Measurements from ENCODE around the gene MS4A6A.
"Not testable (repeated sequence)": the region's sequence is repeated elsewhere in the genome, so short reads cannot be mapped to it uniquely, and the experiment has no call there.

The MS4A6A gene, protein sequence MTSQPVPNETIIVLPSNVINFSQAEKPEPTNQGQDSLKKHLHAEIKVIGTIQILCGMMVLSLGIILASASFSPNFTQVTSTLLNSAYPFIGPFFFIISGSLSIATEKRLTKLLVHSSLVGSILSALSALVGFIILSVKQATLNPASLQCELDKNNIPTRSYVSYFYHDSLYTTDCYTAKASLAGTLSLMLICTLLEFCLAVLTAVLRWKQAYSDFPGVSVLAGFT

DNA sequence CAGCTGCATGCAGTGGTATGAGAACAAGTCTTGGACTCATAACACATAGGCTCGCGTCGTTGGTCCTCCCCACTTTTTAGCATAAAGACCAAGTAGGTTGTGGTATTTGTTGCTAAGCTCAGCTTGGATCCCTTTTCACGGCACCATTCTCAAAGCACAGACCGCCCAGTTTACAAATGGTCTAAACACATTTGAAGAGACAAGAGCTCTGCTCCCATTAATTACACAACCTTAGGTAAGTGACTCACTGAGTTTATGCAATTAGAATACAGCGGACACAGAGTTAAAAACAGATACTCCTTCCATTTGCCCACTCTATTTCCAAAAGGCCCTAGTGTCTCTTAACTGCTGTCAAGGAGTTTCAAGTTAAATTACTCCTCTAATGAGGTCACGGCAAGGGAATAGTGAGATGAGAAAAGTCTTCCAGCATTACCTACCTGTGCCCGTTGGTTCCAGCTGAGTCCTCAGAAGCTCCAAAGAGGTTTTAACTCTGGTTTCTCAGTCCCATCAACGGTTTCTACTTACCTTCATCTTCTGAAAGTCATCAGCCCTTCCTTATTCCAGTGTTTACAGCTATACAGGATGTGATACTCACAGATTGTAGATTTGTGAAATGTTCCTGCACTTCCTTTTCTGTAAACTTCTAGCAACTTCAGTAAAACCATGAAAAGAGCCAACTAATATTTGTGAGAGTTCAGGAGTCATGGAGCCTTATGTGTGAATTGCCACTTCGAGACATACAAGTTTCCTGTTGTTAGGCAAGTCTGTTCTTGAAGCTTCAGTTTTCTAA, at the start of gene MS4A6A:
Gene MS4A6A (minus strand): TSS at position 543 of the 790 bp plus-strand sequence. CDS start 1,356 bp downstream, outside the sequence.
- no peak for DNase-seq

DNA sequence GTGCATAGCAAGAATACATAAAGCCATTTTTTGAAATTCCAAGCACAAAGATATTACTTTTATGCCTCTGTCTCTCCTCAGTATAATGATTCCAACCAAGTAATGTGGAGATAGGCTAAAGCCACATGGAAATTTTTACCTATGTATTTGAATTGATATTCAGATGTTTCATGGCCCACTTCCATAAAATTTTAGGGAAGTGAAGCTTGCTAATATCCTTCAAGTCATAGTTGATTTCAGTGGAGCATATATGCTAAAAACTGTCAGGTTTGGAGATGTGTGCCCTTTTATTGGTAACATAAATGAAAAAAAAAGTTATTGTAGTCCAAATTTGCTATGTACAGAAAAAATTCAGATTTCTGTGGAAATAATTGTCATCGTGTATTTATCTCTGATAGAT, 47.8 kb upstream of the MS4A6A start:
- no peak for DNase-seq

DNA sequence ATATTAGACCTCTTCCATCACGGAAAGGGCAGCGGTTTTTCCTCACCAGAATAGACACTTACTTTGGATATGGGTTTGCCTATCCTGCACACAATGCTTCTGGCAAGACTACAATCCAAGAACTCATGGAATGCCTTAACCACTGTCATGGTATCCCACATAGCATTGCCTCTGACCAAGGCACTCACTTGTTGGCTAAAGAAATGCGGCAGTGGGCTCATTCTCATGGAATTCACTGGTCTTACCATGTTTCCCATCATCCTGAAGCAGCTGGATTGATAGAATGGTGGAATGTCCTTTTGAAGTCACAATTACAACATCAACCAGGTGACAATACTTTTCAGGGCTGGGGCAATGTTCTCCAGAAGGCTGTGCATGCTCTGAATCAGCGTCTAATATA, 39.3 kb upstream of the MS4A6A start:
- DNase-seq, result no peak

DNA sequence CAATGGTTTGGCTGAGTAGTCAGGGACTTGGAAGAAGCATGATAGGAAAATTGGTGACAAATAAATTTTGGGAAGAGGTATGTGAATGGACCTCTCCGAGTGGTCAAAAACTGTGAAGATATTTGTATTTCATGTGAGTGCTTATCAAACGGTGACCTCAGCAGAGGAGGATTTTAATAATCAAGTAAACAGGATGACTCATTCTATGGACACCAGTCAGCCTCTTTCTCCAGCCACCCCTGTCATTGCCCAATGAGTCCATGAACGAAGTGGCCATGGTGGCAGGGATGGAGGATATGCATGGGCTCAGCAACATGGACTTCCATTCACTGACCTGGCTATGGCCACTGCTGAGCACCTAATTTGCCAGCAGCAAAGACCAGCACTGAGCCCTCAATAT, 38.8 kb upstream of the MS4A6A start:
- no peak for DNase-seq

DNA sequence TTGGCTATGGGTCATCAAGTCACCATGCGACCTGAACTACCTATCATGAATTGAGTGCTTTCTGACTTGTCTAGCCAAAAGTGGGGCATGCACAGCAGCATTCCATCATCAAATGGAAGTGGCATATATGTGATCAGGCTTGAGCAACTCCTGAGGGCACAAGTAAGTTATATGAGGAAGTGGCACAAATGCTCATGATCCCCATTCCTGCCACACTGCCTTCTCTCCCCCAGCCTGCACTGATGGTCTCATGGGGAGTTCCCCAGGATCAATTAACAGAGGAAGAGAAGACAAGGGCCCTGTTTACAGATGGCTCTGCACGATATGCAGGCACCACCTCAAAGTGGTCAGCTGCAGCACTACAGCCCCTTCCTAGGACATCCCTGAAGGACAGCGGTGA, 38.3 kb upstream of the MS4A6A start:
- DNase-seq, result no peak

DNA sequence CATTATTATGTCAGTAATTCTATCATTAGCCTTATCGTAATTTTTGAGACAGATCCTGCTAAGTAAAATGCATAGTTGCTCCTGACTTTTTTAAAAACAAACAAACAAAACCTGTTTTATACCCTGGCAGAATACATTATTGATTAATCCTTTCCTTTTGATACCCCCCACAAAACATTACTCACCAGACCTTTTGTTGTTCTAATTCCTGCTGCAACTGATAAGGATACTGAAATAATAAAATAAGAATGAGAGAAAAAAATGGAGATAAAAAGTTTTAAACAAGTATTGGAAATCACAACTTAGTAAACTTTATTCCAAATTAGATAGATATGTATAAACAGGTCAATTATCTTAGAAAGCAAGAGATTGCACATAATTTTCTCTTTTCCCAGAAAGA, 31.5 kb upstream of the MS4A6A start:
- no peak for DNase-seq

DNA sequence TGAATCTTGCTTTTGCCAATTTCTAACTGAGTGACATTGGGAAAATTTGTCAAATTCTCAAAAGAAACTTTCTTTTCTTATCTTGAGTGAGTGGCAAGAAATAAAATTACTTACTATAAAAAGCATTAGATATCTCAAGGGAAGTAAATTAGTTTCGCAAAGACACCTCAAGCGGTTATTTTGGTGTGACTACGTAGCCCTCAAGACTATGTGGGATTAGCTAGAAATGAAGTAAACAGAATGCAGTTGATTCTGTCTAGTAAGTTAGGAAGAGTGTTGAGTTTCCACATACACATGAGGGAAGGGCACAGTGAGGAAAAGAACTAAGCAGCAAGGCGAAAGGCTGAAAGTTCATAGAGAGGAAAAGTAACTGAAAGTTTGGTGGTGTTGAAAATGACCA, 28.3 kb upstream of the MS4A6A start:
- no peak for DNase-seq

DNA sequence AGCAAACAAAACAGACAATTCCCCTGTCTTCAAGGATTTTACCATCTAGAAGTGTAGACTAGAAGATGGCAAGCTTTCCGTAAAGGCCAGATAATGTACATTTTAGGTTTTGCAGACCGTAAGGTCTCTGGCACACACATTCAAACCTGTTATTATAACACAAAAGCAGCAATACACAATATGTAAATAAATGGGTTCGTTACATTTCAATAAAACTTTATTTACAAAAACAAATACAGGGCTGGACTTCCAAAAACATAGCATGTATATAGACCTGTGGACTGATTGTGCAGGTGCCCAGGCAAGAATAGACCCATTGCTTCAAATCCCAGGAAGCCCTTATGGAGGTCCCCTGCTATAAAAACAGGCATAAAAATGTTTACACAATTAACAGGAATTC, 27.1 kb upstream of the MS4A6A start:
- no peak for DNase-seq

DNA sequence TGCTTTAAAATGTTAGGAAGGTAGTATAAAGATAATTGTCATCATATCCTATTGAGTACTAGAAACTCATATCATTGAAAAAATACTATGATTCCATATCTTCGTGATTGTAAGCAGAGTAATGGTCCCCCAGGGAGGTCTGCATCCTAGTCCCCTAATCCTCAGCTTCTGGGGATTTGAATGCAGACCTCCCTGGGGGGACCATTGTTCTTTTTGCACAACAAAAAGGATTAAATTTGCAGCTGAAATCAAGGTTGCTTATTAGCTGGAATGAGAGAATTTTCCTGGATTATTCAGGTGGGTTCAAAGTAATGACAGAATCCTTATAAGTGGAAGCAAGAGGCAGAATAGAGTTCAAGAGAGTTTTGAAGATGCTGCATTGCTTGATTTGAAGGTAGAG, 26.1 kb upstream of the MS4A6A start:
- no peak for DNase-seq

DNA sequence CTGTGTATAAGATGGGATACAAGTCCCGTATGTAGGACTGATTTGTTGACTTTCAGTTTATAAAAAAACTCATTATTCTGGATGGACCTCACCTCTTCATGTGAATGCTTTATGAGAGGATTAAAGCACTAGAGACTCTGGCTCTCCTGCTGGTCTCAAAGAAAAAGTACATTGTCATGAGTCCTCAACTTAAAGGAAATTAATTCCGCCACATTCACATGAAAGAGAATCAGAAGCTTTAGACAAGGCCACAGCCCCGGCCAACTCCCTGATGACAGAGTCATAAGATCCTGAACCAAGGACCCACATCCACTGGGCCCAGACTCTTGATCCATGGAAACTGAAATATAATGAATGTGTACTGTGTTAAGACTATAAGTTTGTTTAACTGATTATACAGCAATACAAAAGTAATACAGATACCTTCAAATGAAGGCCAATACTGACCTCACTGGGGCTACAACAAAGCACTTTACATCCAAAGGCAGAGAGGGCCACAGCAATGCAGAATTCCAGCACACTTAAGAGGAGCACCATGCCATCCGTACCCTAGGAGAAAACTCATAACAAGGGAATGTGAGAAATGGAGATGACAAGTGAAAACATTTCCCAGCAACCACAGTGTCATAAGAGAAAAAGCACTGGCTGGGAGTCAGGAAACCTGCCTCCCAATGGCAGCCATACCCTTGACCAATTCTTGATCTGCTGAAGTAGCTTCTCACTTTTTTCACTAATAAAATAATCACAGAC, 25.4 kb upstream of the MS4A6A start:
- DNase-seq, result no peak

DNA sequence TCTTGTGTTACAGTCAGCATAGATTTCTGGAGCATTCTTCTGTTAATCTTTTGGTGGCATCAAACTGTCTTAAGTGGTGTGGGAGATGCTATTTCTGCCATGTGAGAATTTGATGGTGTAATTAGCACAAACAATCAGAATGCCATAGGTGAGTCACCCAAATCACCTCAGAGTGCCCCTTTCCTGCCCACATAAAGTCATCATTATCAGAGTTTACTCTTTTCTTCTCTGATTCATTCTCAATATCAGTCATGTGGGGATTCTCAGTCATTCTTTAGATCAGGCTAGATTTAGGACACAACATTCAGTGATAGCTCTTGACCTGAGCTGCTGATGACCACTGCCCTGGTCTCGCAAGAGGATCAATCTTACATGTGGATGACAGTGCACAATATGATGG, 23.7 kb upstream of the MS4A6A start:
- no peak for DNase-seq

DNA sequence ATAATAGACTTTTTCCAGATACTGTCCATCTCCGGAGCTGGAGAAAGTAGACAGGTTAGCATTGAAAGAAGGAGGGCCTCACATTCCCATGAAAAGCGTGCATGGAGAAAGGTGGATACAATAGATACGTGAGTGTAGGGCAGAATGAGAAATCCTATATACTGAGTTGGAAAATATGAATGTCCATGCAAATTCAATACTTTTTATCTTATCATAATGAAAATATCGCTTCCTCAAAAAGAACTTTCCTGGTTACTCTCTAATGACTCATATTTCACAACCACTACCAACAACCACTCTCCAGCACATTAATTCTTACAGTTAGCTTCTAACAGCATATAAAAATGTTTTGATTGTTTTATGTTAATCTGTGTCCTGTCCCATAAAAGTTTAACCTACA, 22.0 kb upstream of the MS4A6A start:
- DNase-seq, result no peak

DNA sequence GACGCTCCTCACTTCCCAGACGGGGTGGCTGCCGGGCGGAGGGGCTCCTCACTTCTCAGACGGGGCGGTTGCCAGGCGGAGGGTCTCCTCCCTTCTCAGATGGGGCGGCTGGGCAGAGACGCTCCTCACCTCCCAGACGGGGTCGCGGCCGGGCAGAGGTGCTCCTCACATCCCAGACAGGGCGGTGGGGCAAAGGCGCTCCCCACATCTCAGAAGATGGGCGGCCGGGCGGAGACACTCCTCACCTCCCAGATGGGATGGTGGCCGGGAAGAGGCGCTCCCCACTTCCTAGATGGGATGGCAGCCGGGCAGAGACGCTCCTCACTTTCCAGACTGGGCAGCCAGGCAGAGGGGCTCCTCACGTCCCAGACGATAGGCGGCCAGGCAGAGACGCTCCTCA, 18.5 kb upstream of the MS4A6A start:
- not testable (repeated sequence) for DNase-seq

DNA sequence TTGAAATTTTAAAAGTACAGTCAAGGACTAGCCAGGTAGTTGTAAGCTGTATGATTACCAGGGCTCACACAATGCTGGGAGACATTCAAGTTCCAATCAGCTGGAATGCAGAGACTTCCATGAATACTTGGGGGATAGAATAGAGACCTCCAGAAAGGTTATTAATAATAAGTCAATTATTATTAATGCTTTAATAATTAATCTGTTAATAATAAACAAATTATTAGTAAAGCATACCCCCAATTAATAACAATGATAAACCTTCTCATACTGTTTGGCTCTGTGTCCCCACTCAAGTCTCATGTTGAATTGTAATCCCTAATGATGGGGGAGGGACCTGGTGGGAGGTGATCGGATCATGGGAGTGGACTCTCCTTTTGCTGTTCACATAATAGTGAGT, 14.6 kb upstream of the MS4A6A start:
- DNase-seq, result no peak

DNA sequence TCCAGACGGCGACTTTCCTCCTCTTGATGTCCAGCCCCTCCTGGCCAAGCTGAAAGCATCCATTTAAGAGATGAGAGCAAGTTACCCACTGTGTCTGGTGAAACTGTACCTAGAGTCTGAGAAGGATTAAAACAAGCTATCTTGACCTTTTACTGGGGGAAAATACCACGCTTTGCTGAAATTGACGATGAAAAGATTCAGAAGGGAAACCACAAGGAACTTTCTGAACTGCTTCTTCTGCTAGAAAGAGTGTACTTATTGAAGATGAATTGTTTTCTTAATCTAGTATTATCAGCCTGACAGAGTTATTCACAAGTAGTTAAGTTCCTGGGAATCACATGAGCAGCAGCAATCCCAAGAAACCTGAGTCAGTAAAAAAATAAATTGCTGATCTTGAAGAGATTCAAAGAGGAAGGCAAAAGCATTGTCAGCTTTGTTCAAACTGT, 13.1 kb upstream of the MS4A6A start:
- no peak for DNase-seq

DNA sequence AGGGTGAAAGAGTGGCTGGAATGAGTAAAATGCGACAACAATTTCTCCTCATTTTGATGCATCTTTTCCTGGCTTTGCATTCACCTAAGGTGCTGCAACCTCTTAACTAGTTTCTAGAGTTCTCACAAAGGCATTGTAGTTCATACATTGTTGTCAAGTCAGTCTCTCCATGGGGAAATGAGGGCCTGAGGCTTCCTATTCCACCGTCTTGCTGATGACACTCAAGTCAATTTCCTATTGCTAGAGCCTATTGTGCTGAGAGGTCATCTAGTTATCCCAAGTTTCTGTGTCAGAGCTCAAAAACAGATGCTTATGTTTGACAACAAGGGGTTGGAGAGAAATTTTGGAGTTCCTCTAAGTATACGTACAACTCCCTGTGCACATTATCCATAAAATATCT, 11.6 kb upstream of the MS4A6A start:
- DNase-seq, result no peak

DNA sequence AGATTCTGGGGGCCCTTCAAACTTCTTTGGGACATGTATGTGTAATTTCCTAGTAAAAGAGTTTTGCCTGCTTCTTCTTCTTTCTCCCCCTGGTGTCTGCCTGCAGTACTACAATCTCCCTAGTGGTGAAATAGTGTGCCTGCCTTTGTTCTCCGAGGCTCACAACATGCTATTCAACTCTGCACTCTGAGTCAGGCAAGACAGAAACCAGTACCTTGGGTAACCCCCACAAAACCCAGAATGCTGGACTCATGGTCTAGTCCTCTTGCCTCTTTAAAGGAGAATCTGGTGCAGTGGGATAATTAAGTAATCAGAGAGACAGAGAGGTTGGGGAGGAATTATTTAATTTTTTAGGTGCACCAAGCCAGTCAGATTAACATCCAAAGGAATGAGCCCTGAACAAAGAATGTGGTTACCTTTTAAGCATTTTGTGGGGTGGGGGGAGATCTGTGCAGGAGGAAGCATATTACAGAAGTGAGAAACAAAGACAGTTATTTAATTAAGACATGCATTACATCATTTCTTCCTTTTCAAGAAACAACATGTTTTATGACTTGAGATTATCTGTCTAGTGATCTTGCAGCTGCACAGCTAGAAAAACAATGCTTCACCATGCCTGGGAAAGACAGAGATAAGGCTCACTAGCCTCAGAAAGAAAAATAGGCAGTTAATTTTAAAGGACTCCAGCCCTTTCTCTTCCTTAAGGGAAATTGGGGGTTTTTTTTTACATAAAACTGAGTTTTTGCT, 11.0 kb upstream of the MS4A6A start:
- DNase-seq, result peak; percentile 43

DNA sequence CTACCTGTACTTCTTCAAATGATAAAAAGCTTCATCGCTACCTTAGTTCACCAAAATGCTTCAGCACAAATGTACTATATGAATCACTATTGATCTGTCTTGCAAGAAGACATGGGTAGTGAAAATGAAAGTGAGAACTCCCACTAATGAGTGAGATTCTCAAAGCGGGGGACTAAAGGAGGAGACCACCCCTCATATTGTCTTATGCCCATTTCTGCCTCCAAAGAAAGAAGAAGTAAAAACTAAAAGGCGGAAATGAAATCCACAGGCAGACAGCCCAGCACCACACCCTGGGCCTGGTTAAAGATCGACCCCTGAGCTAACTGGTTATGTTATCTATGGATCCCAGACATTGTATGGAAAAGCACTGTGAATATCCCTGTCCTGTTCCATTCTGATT, 9.7 kb upstream of the MS4A6A start:
- not testable (repeated sequence) for DNase-seq

DNA sequence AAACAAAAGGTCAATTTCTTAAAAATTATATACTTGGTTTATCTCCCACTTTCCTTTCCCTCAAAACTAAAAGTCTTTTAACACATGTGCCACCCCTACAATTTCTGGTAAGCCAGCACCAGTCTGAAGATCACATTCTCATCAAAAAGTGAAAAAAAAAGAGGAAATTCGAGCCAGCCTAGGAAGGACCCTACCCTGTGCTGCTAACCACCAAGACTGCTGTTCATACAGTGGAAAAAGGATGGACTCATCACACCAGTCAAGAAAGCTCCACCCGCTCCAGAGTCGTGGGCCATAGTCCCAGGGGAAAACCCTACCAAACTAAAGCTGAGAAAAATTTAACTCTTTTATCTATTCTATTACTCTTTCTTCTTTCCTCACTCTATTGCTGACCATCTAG, 5.6 kb upstream of the MS4A6A start:
- not testable (repeated sequence) for DNase-seq

DNA sequence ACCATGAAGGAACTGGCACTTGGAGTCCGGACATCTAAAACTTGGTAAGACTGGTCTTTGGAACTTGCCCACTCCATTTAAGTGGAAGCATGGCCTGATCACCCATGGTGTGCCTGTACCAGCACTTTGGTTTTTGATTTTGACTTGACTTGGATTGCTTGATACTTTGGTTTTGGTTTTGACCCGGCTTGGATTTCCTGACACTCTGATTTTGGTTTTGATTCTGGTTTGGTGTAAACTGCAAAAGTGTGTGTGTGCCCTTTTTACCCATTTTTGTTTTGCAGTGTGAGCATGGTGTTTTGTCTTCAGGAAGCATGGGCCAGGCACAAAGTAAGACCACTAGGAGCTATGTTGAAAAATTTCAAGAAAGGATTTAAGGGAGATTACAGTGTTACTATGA, 3.2 kb upstream of the MS4A6A start:
- not testable (repeated sequence) for DNase-seq

DNA sequence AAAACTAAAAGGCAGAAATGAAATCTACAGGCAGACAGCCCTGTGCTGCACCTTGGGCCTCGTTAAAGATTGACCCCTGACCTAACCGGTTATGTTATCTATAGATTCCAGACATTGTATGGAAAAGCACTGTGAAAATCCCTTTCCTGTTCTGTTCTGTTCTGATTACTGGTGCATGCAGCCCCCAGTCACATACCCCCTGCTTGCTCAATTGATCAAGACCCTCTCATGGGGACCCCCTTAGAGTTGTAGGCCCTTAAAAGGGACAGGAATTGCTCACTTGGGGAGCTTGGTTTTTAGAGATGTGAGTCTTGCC, 2.6 kb upstream of the MS4A6A start:
- not testable (repeated sequence) for DNase-seq

DNA sequence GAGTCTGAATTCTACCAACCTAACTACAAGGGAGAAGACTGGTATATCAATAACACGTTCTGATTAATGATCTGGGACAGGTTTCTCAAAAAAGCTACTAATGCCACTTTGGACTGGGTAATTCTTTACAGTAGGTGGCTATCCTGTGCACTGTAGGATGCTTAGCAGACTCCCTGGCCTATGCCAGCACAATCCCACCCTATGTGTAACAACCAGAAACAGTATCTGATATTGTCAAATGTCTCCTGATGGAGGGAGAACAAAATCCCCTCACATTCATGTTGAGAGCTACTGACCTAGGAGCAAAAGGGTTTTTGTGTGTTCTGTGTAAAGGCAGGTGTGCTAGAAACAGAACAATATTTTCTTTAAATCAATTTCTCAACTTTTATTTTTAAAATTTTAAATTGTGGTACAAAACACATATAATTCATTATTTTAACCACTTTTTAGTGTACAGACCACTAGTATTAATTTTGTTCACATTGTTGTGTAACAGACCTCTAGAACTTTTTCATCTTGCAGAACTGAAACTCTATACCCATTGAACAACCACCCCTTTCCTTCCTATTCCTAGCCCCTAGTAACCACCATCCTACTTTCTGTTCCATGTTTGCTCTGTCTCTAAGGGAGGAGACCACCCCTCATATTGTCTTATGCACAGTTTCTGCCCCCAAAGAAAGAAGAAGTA, 2.1 kb upstream of the MS4A6A start:
- DNase-seq, result no peak

Measured in activated T-cell treated with anti-CD3 and anti-CD28 coated beads for 4 hours (primary cell).